C4-2B (cell line): Measurements from ENCODE around the gene RUFY1.
A peak's percentile ranks its signal among the peaks of the same experiment; 100 is the strongest.

Experiments
- H3K27ac ChIP-seq: fragments of 450-650 bp; 2 replicates; pipeline ENCODE4 v1.5.1; 2017
- CTCF ChIP-seq: fragments of 450-650 bp; conservative IDR thresholded peaks from 2 replicates; pipeline ENCODE4 v1.5.1; 2017; ENCODE audit warnings: mild to moderate bottlenecking
- ZFX ChIP-seq: fragments of 450-650 bp; IDR thresholded peaks from 2 replicates; pipeline ENCODE4 v1.6.1; 2017

Gene RUFY1

GRCh38 chr5:179619776-179620175, 69.4 kb downstream of the RUFY1 start:
- no peak for TF ChIP-seq CTCF
- no peak for TF ChIP-seq ZFX
- no peak overlapping the region for H3K27ac ChIP-seq

GRCh38 chr5:179620293-179620692, 69.9 kb downstream of the RUFY1 start:
- TF ChIP-seq CTCF (no peak), ZFX (no peak)
- H3K27ac ChIP-seq: no peak overlapping the region

- no peak overlapping the region for H3K27ac ChIP-seq
- TF ChIP-seq CTCF (no peak), ZFX (no peak)
Observed at GRCh38 chr5:179620703-179621350, 70.5 kb downstream of the RUFY1 start.

- peak overlapping the region; percentile 100; the same call in 1 of the 2 replicates for H3K27ac ChIP-seq
- TF ChIP-seq CTCF: no peak
- TF ChIP-seq ZFX: no peak
Observed at GRCh38 chr5:179621551-179622214, 71.3 kb downstream of the RUFY1 start.

GRCh38 chr5:179623003-179623905, 72.9 kb downstream of the RUFY1 start, which contains the start of gene HNRNPH1:
TSS of gene HNRNPH1 (minus strand) at chr5:179623671. CDS start at chr5:179623133, 538 bp downstream.
- TF ChIP-seq ZFX (peak; percentile 97), CTCF (no peak; the same call in 1 of the 2 replicates)
- H3K27ac ChIP-seq: peak within 1 kb of the TSS; percentile 100

GRCh38 chr5:179623906-179624741, 73.8 kb downstream of the RUFY1 start:
- TF ChIP-seq ZFX: peak; percentile 91
- no peak for TF ChIP-seq CTCF

More at GRCh38 chr5:179623906-179624741, 73.8 kb downstream of the RUFY1 start:
- H3K27ac ChIP-seq: peak overlapping the region; percentile 100
